Measurements from ENCODE around the gene ACTBL2.

The ACTBL2 gene

GRCh38 chr5:57431759-57432158, 50.9 kb downstream of the ACTBL2 start (continued):
- no peak for TF ChIP-seq TSHZ1 (tag by site-specific recombination; IDR thresholded peaks at IDR 0.05; ENCODE audit: borderline replicate concordance)
- no peak for TF ChIP-seq AEBP2 (tag by site-specific recombination; IDR thresholded peaks at IDR 0.05; ENCODE audit: borderline replicate concordance)

Measured in HEK293 (cell line).